DOHH2 (cell line): ENCODE results near the gene XRCC4.

ENCODE experiments used
- H3F3A ChIP-seq: fragments of 200-600 bp; sonication (generic), shearing (Covaris generic); 2 replicates; pipeline ENCODE4 v1.6.0; 2016; ENCODE audit warnings: antibody characterized with exemption, mild to moderate bottlenecking; ENCODE audit not compliant: control insufficient read depth, insufficient read depth
- H3K27ac ChIP-seq: fragments of 200-600 bp; sonication (generic); 2 replicates; pipeline ENCODE4 v1.5.1; 2014; ENCODE audit warnings: low read depth, mild to moderate bottlenecking, low read length, moderate library complexity
- H3K27me3 ChIP-seq: fragments of 200-600 bp; sonication (generic); 2 replicates; pipeline ENCODE4 v1.6.1; 2014; ENCODE audit warnings: mild to moderate bottlenecking, low read length, mixed read lengths; ENCODE audit not compliant: control insufficient read depth
- H3K36me3 ChIP-seq: fragments of 200-600 bp; sonication (generic); 2 replicates; pipeline ENCODE4 v1.6.1; 2014; ENCODE audit warnings: mild to moderate bottlenecking, low read length, moderate library complexity, mixed read lengths; ENCODE audit not compliant: control insufficient read depth
- H3K4me1 ChIP-seq: fragments of 200-600 bp; sonication (generic); 2 replicates; pipeline ENCODE4 v1.6.1; 2014; ENCODE audit warnings: mild to moderate bottlenecking, low read length, mixed read lengths; ENCODE audit not compliant: control insufficient read depth
- H3K4me2 ChIP-seq: fragments of 200-600 bp; sonication (generic); 2 replicates; pipeline ENCODE4 v1.6.0; 2014; ENCODE audit warnings: mild to moderate bottlenecking, low read length, moderate library complexity
- H3K4me3 ChIP-seq: fragments of 200-600 bp; sonication (generic); 2 replicates; pipeline ENCODE4 v1.5.1; 2014; ENCODE audit warnings: mild to moderate bottlenecking, low read length, mixed read lengths
- H3K79me2 ChIP-seq: fragments of 200-600 bp; sonication (generic); 2 replicates; pipeline ENCODE4 v1.6.1; 2014; ENCODE audit warnings: mild to moderate bottlenecking, low read length, mixed read lengths; ENCODE audit not compliant: control insufficient read depth
- H3K9me2 ChIP-seq: fragments of 200-600 bp; sonication (generic); replicated peaks from 2 replicates; pipeline ENCODE4 v1.6.1; 2014; ENCODE audit warnings: mild to moderate bottlenecking, low read length, mixed read lengths; ENCODE audit not compliant: control insufficient read depth
- H3K9me3 ChIP-seq: fragments of 200-600 bp; sonication (generic); 2 replicates; pipeline ENCODE4 v1.6.1; 2014; ENCODE audit warnings: antibody characterized with exemption, low read length, mixed read lengths; ENCODE audit not compliant: control insufficient read depth, insufficient read depth
- H4K20me1 ChIP-seq: fragments of 200-600 bp; sonication (generic); 2 replicates; pipeline ENCODE4 v1.6.0; 2014; ENCODE audit warnings: low read depth, mild to moderate bottlenecking, antibody characterized with exemption, low read length, moderate library complexity; ENCODE audit not compliant: control insufficient read depth, insufficient read depth
- EZH2phosphoT487 ChIP-seq: fragments of 200-600 bp; sonication (generic); IDR thresholded peaks from 2 replicates; pipeline ENCODE4 v1.6.1; 2017; ENCODE audit warnings: borderline replicate concordance, mild to moderate bottlenecking, antibody characterized with exemption, low read length, moderate library complexity, mixed read lengths
- TF ChIP-seq, protein P1 (sequence below): fragments of 200-600 bp; sonication (generic); IDR thresholded peaks from one replicate; pipeline ENCODE4 v1.5.1; 2014; ENCODE audit warnings: antibody characterized with exemption, mild to moderate bottlenecking, low read depth, low read length; ENCODE audit not compliant: poor library complexity, severe bottlenecking

Gene XRCC4

DNA sequence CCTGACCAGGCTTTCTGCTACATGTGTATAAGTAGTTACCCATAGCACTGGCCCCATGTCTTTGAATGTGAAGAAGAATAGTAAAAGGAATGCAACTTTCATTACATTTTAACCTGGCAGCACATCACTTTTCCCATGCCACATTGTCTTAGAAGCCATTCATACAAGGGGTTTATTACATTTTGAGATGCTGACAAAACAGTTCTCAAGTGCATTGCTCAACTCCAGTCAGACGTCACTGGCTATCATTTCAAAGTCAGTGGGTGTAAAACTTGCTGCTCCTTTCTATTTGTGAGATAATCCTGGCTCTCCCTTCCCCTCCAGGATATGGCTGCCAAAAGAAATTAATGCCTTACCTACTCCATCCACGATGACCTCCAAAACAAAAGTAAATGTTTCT, 297.2 kb downstream of the XRCC4 start:
- no peaks in the 10 kb centered on the region for H3K9me3 ChIP-seq
- H3K4me3 ChIP-seq = no peak overlapping the region
- H3K27ac ChIP-seq = no peak overlapping the region
- TF ChIP-seq, protein P1, sequence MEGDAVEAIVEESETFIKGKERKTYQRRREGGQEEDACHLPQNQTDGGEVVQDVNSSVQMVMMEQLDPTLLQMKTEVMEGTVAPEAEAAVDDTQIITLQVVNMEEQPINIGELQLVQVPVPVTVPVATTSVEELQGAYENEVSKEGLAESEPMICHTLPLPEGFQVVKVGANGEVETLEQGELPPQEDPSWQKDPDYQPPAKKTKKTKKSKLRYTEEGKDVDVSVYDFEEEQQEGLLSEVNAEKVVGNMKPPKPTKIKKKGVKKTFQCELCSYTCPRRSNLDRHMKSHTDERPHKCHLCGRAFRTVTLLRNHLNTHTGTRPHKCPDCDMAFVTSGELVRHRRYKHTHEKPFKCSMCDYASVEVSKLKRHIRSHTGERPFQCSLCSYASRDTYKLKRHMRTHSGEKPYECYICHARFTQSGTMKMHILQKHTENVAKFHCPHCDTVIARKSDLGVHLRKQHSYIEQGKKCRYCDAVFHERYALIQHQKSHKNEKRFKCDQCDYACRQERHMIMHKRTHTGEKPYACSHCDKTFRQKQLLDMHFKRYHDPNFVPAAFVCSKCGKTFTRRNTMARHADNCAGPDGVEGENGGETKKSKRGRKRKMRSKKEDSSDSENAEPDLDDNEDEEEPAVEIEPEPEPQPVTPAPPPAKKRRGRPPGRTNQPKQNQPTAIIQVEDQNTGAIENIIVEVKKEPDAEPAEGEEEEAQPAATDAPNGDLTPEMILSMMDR = no peak
- no peak for TF ChIP-seq EZH2phosphoT487
- H3K9me2 ChIP-seq = no peaks in the 10 kb centered on the region
- H3K27me3 ChIP-seq = no peaks in the 10 kb centered on the region
- H3K36me3 ChIP-seq = no peaks in the 10 kb centered on the region
- no peaks in the 10 kb centered on the region for H3K79me2 ChIP-seq
- H3F3A ChIP-seq = no peaks in the 10 kb centered on the region
- no peaks in the 10 kb centered on the region for H3K4me1 ChIP-seq
- no peaks in the 10 kb centered on the region for H4K20me1 ChIP-seq
- no peak overlapping the region for H3K4me2 ChIP-seq

DNA sequence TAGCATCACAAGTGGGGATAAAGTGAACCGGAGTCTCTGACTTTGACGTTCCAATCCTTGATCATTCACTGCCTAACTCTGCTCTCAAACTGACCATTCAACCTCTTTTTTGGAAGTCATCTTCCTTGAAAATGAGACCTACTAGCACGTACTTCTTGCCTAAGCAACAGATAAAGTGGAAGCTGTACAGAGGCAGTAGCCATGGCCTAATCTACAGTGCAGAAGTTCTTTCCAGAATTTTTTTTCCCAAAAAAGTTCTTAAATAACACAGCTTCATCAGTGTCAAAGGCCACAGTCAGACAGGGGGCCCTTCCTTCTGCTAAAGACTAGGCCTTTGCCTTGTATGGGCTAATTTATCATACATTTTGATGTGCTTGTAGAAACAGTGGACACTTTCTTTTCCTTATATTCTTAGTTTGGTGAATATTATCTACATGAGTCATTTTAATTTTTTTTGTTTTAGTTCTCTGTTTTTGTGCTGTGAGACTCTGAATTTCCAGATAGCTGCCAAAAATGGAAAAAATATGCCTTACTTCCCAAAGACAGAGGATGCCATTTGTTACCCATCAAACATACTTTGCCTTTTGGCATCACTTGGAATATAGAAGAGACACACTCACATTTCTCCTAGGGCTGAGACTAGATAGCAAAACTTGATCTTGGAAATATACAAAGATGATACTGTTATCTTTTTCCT, 297.9 kb downstream of the XRCC4 start:
- H3K79me2 ChIP-seq = no peaks in the 10 kb centered on the region
- no peaks in the 10 kb centered on the region for H3K9me2 ChIP-seq
- no peaks in the 10 kb centered on the region for H4K20me1 ChIP-seq
- TF ChIP-seq, protein P1 = no peak
- H3K36me3 ChIP-seq = no peaks in the 10 kb centered on the region
- H3K9me3 ChIP-seq = no peaks in the 10 kb centered on the region
- no peaks in the 10 kb centered on the region for H3K4me1 ChIP-seq
- H3K27ac ChIP-seq = no peak overlapping the region
- no peaks in the 10 kb centered on the region for H3F3A ChIP-seq
- H3K27me3 ChIP-seq = no peaks in the 10 kb centered on the region
- no peak overlapping the region for H3K4me2 ChIP-seq
- H3K4me3 ChIP-seq = no peak overlapping the region

DNA sequence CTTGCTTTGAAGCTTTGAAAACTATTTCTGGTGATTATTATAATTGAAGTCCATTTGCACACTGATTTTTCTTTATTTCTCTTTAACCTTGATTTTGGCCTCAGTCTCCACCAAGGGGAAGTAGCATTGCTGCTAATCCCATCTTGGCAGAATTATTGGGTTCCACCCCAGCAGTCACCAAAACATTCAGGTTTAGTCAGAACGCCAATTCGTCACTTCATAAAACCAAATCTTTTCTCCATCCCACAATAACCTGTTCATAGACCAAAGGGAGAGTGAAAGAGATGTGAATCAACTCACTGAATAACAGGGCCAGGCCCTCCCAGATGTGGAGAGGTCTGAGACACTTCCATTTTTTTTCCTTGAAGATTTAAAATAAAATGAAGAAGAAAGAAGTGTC, 299.1 kb downstream of the XRCC4 start:
- no peak overlapping the region for H3K4me2 ChIP-seq
- no peak for TF ChIP-seq EZH2phosphoT487
- TF ChIP-seq, protein P1 = no peak

More for the DNA sequence above, 299.1 kb downstream of the XRCC4 start:
- Histone ChIP-seq H3F3A (no peaks in the 10 kb centered on the region), H3K27me3 (no peaks in the 10 kb centered on the region), H4K20me1 (no peaks in the 10 kb centered on the region), H3K4me1 (no peaks in the 10 kb centered on the region), H3K27ac (no peak overlapping the region), H3K9me2 (no peaks in the 10 kb centered on the region), H3K4me3 (no peak overlapping the region), H3K79me2 (no peaks in the 10 kb centered on the region), H3K9me3 (no peaks in the 10 kb centered on the region), H3K36me3 (no peaks in the 10 kb centered on the region)
